H9 (cell line): ENCODE results near the gene BICDL1. TPM values are rescaled to one million over a fixed set of nuclear protein-coding genes. Genes with fewer than 3 reads are reported as not detected.

Experiments used
- DNase-seq: peaks from one replicate; pipeline ENCODE4 v3.0.0-alpha.2; 2017
- H2AFZ ChIP-seq: one replicate; pipeline ENCODE4 v1.6.1; 2013; ENCODE audit warnings: mild to moderate bottlenecking, low read length, control low read depth, moderate library complexity
- H2AK5ac ChIP-seq: 2 replicates; pipeline ENCODE4 v1.6.1; 2013; ENCODE audit warnings: low read length, control low read depth, mixed read lengths; ENCODE audit not compliant: insufficient read length
- H2BK120ac ChIP-seq: one replicate; pipeline ENCODE4 v1.6.1; 2013; ENCODE audit warnings: low read depth, mild to moderate bottlenecking, low read length, control low read depth, inconsistent platforms; ENCODE audit not compliant: poor library complexity, severe bottlenecking
- H2BK12ac ChIP-seq: 2 replicates; pipeline ENCODE4 v1.6.1; 2013; ENCODE audit warnings: low read length, control low read depth, mixed read lengths, low read depth; ENCODE audit not compliant: insufficient read length
- H2BK15ac ChIP-seq: 2 replicates; pipeline ENCODE4 v1.6.1; 2013; ENCODE audit warnings: low read depth, low read length, control low read depth
- H2BK20ac ChIP-seq: one replicate; pipeline ENCODE4 v1.6.1; 2013; ENCODE audit warnings: low read depth, mild to moderate bottlenecking, low read length, control low read depth, inconsistent platforms; ENCODE audit not compliant: poor library complexity, severe bottlenecking
- H2BK5ac ChIP-seq: 2 replicates; pipeline ENCODE4 v1.6.1; 2013; ENCODE audit warnings: low read length, control low read depth, mixed read lengths; ENCODE audit not compliant: insufficient read length
- H3K14ac ChIP-seq: 2 replicates; pipeline ENCODE4 v1.6.1; 2013; ENCODE audit warnings: low read length, control low read depth; ENCODE audit not compliant: insufficient read depth
- H3K18ac ChIP-seq: 2 replicates; pipeline ENCODE4 v1.6.1; 2013; ENCODE audit warnings: low read depth, mild to moderate bottlenecking, mixed read lengths, low read length, control low read depth; ENCODE audit not compliant: insufficient read length
- H3K23ac ChIP-seq: 2 replicates; pipeline ENCODE4 v1.6.1; 2013; ENCODE audit warnings: low read length, control low read depth, mixed read lengths, low read depth; ENCODE audit not compliant: insufficient read length
- H3K23me2 ChIP-seq: 2 replicates; pipeline ENCODE4 v1.6.1; 2013; ENCODE audit warnings: low read depth, mild to moderate bottlenecking, mixed read lengths, low read length, control low read depth; ENCODE audit not compliant: insufficient read length, poor library complexity, severe bottlenecking
- H3K27ac ChIP-seq: 2 replicates; pipeline ENCODE4 v1.5.1; 2013; ENCODE audit warnings: low read length, control low read depth, mixed read lengths, low read depth; ENCODE audit not compliant: insufficient read length
- H3K27me3 ChIP-seq: 2 replicates; pipeline ENCODE4 v1.6.1; 2013; ENCODE audit warnings: low read length, control low read depth, inconsistent platforms; ENCODE audit not compliant: insufficient read depth
- H3K4ac ChIP-seq: 2 replicates; pipeline ENCODE4 v1.6.1; 2013; ENCODE audit warnings: low read depth, mild to moderate bottlenecking, control low read depth, inconsistent platforms, low read length, moderate library complexity
- H3K4me1 ChIP-seq: 2 replicates; pipeline ENCODE4 v1.6.1; 2013; ENCODE audit warnings: low read length, control low read depth, inconsistent platforms; ENCODE audit not compliant: insufficient read depth
- H3K4me2 ChIP-seq: 2 replicates; pipeline ENCODE4 v1.6.1; 2013; ENCODE audit warnings: low read length, control low read depth, mixed read lengths; ENCODE audit not compliant: insufficient read length, insufficient read depth
- H3K56ac ChIP-seq: 2 replicates; pipeline ENCODE4 v1.6.1; 2013; ENCODE audit warnings: low read depth, mild to moderate bottlenecking, mixed read lengths, low read length, control low read depth; ENCODE audit not compliant: insufficient read length
- H3K79me1 ChIP-seq: 2 replicates; pipeline ENCODE4 v1.6.1; 2013; ENCODE audit warnings: low read depth, mild to moderate bottlenecking, moderate library complexity, low read length, control low read depth, inconsistent platforms; ENCODE audit not compliant: insufficient read depth, poor library complexity, severe bottlenecking
- H3K79me2 ChIP-seq: 2 replicates; pipeline ENCODE4 v1.6.1; 2013; ENCODE audit warnings: low read length, control low read depth, inconsistent platforms; ENCODE audit not compliant: insufficient read depth
- H3K9ac ChIP-seq: 2 replicates; pipeline ENCODE4 v1.6.1; 2013; ENCODE audit warnings: low read length, control low read depth, mixed read lengths; ENCODE audit not compliant: insufficient read length; ENCODE audit errors: extremely low read depth
- H3K9me3 ChIP-seq: one replicate; pipeline ENCODE4 v1.6.1; 2013; ENCODE audit warnings: low read depth, low read length, inconsistent platforms; ENCODE audit not compliant: control insufficient read depth
- H3T11ph ChIP-seq: one replicate; pipeline ENCODE4 v1.6.1; 2013; ENCODE audit warnings: mild to moderate bottlenecking, low read length, control low read depth, inconsistent platforms
- H4K20me1 ChIP-seq: one replicate; pipeline ENCODE4 v1.6.1; 2013; ENCODE audit not compliant: control insufficient read depth, insufficient read length, insufficient read depth
- H4K5ac ChIP-seq: 2 replicates; pipeline ENCODE4 v1.6.1; 2013; ENCODE audit warnings: low read depth, mild to moderate bottlenecking, mixed read lengths, low read length, control low read depth; ENCODE audit not compliant: insufficient read length
- H4K8ac ChIP-seq: replicated peaks from 2 replicates; pipeline ENCODE4 v1.6.1; 2013; ENCODE audit warnings: low read length, control low read depth, mixed read lengths, low read depth; ENCODE audit not compliant: insufficient read length
- H4K91ac ChIP-seq: 2 replicates; pipeline ENCODE4 v1.6.1; 2013; ENCODE audit warnings: low read depth, mild to moderate bottlenecking, moderate library complexity, mixed read lengths, low read length, control low read depth; ENCODE audit not compliant: insufficient read length
- H3K27ac Mint-ChIP-seq, 3 experiments: 2 replicates in 2 of 3; 3 replicates in 1 of 3; pipeline ENCODE4 v1.8.0; 2020 to 2021; ENCODE audit warnings: mixed read lengths in 3 of 3, mild to moderate bottlenecking in 1 of 3, moderate library complexity in 1 of 3
- H3K27me3 Mint-ChIP-seq: 2 replicates; pipeline ENCODE4 v1.8.0; 2021; ENCODE audit warnings: low read depth, mild to moderate bottlenecking, moderate library complexity, mixed read lengths
- H3K36me3 Mint-ChIP-seq, 3 experiments: 2 replicates in 2 of 3; 3 replicates in 1 of 3; pipeline ENCODE4 v1.8.0; 2020 to 2021; ENCODE audit warnings: low read depth in 3 of 3, mixed read lengths in 3 of 3; ENCODE audit not compliant: insufficient read depth in 1 of 3
- H3K4me1 Mint-ChIP-seq, 2 experiments: 2 replicates each; pipeline ENCODE4 v1.8.0; 2020; ENCODE audit warnings: mixed read lengths in 2 of 2
- H3K4me3 Mint-ChIP-seq, 2 experiments: 2 replicates in 1 of 2; 3 replicates in 1 of 2; pipeline ENCODE4 v1.8.0; 2020 to 2021; ENCODE audit warnings: mild to moderate bottlenecking in 2 of 2, mixed read lengths in 2 of 2, moderate library complexity in 1 of 2
- H3K9me3 Mint-ChIP-seq, 2 experiments: 2 replicates in 1 of 2; 3 replicates in 1 of 2; pipeline ENCODE4 v1.8.0; 2020; ENCODE audit warnings: mild to moderate bottlenecking in 2 of 2, mixed read lengths in 2 of 2, moderate library complexity in 1 of 2
- CTCF ChIP-seq: fragments of 200-600 bp; sonication (generic); conservative IDR thresholded peaks from 3 replicates; pipeline ENCODE4 v1.8.0; 2021; ENCODE audit warnings: antibody characterized with exemption, mild to moderate bottlenecking
- WGBS: extraction: QIAGEN DNeasy Blood & Tissue Kit; methylation state at CpG from one replicate; pipeline ENCODE4 v1.1.7; 2013; ENCODE audit warnings: missing lambda C conversion rate, low lambda C conversion rate, mixed read lengths; ENCODE audit not compliant: insufficient read length; ENCODE audit errors: extremely low coverage; 5-methylcytosine and 5-hydroxymethylcytosine counted together
- total RNA-seq: library from RNA; stranded (reverse); gene quantifications from 2 replicates; pipeline ENCODE4 v1.2.1, GENCODE V29; 2021

BICDL1 gene
- total RNA-seq, 1 experiment from 2014 or later, result 13.8 TPM

DNA sequence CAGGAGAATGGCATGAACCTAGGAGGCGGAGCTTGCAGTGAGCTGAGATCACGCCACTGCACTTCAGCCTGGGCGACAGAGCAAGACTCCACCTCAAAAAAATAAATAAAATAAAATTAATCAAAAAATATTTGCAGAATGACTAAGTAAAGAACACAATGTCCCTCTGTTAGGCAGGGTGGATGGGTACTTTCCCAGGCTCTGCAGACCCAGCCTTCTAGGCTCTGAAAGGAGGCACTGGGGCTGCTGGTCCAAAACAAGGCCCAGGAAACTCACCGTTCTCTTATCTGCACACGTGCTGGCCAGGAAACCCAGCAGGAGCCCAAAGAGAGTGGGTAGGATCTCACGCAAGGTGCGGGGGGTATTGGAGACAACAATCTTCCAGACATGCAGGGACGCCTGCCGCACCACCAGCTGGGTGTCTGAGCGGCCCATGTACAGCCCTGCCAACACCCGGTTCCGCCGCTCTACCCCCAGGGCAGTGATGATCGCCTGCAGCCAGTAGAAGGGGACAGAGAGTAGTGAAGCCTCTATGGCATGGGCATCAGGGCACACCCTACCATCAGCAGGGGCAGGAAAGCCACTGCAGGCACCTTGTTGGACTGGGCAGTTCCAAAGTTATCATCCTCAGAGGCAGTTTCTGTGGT is 153.3 kb downstream of the BICDL1 start:
- no peak for TF ChIP-seq CTCF
- H3K27ac Mint-ChIP-seq, result peak overlapping the region in 1 of 3 experiments; percentile 67; a peak in 1 of 7 replicates
- Histone ChIP-seq H4K20me1 (no peaks in the 10 kb centered on the region), H3K18ac (no peak overlapping the region), H2BK12ac (no peak overlapping the region), H3K27me3 (no peaks in the 10 kb centered on the region), H3K79me2 (no peaks in the 10 kb centered on the region), H3K14ac (no peak overlapping the region), H4K8ac (no peak overlapping the region), H2BK20ac (no peak overlapping the region), H4K5ac (no peak overlapping the region), H3K79me1 (no peaks in the 10 kb centered on the region), H4K91ac (no peak overlapping the region), H3K4ac (no peak overlapping the region), H3K27ac (no peak overlapping the region), H3T11ph (no peak overlapping the region), H3K23ac (no peak overlapping the region), H3K4me1 (no peaks in the 10 kb centered on the region), H2BK15ac (no peak overlapping the region), H3K9ac (no peak overlapping the region), H3K4me2 (no peak overlapping the region), H3K56ac (no peak overlapping the region), H3K23me2 (no peaks in the 10 kb centered on the region), H2BK5ac (no peak overlapping the region), H2BK120ac (no peak overlapping the region), H2AFZ (no peak overlapping the region), H3K9me3 (no peaks in the 10 kb centered on the region), H2AK5ac (no peak overlapping the region)
- peaks cover 65 to 89% (median 89%) of the 10 kb centered on the region in 3 experiments; a peak in 6 of 7 replicates for H3K36me3 Mint-ChIP-seq
- no peak for DNase-seq
- WGBS, result no CpG with 5 or more reads among the region's 14 CpGs
- H3K9me3 Mint-ChIP-seq, result no peaks in the 10 kb centered on the region
- H3K27me3 Mint-ChIP-seq, result no peaks in the 10 kb centered on the region
- H3K4me1 Mint-ChIP-seq, result no peaks in the 10 kb centered on the region
- H3K4me3 Mint-ChIP-seq, result no peak overlapping the region

Other genes starting within 250 kb of the BICDL1 start
- 55.3 and 57.3 TPM in 2 replicates for gene CIT, start 111.9 kb upstream of the BICDL1 start, total RNA-seq
- 60.0 and 60.6 TPM in 2 replicates for gene RAB35, start 127.5 kb downstream of the BICDL1 start, total RNA-seq
- gene GCN1, start 205.5 kb downstream of the BICDL1 start, total RNA-seq, result 125 and 137 TPM in 2 replicates
- 2,950 and 3,019 TPM in 2 replicates for gene RPLP0, start 211.9 kb downstream of the BICDL1 start, total RNA-seq